NCI-H446 treated with DMSO at 0.1 percent for 48 hours (cell line): ENCODE results near the gene PPP3R1.

Experiments
- DNase-seq: peaks from one replicate; lab custom pipeline; 2025; lab: John Stamatoyannopoulos, UW

PPP3R1 gene

DNA sequence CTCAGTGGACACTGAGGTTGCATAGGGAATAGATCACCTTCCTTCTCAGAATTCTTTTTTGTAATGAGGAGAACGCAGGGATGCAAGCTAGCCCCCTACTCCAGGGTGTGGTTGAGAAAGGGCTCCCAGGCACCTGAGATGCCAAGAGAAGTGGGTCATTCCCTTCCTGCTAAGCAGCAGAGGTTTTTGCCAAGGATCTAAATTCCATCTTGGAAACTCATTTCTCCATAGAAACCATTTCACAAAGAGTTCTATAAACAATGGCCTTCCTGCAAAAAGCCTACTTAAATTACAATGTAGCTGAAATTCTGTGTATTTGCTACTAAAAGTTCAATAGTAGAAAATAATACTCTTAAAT is 3.7 kb upstream of the PPP3R1 start:
- DNase-seq = no peak

GRCh38 chr2:68253219-68254068 is 1.1 kb upstream of the PPP3R1 start:
- DNase-seq = no peak

- DNase-seq = no peak
Observed at GRCh38 chr2:68251855-68252399, 405 bp downstream of the PPP3R1 start.

GRCh38 chr2:68251187-68251854 is 1.0 kb downstream of the PPP3R1 start:
- peak; percentile 65 for DNase-seq

DNA sequence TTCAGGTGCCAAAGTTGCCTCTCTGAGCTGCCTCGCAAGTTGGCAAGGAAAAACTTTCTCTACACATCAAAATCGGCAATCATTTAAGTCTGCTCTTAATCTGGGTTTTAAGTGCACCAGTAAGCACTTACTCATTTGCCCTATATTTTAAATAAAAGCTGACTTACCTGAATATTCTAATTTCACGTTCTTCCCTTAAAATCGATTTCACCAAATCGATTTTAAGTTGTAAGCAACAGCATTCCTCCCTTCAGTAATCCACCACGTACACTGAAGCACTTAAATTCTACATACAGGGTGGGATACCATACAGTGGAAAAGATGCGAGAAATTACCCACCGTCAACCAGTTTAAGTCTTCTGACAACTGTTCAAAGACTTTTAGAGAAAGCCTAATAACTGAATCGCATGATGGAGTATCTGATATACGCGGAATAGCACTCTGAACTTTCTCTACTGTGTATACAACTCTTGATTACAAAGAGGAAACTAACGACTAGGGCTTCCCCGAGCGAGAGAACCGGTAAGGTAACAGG is 1.6 kb downstream of the PPP3R1 start:
- no peak for DNase-seq

DNA sequence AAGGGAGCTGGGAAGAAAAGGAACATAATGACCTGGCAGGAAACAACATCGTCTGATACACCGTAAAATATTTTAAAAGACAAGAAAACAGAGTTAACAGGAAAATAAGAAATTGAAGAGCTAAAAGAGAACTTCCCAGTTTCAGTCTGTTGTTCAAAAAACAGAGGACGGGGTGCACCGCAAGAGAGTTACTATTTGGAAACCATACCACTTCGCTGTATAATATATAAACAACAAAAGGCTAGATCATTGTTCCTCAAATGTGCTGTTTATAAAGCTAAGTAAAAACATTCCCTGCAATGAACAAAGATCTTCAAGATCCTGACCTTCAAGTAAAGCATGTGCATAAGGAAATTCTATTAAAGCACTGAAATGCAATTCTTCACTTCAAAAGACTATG is 2.1 kb downstream of the PPP3R1 start:
- DNase-seq = no peak

GRCh38 chr2:68248806-68249205 is 3.5 kb downstream of the PPP3R1 start:
- DNase-seq = no peak

DNA sequence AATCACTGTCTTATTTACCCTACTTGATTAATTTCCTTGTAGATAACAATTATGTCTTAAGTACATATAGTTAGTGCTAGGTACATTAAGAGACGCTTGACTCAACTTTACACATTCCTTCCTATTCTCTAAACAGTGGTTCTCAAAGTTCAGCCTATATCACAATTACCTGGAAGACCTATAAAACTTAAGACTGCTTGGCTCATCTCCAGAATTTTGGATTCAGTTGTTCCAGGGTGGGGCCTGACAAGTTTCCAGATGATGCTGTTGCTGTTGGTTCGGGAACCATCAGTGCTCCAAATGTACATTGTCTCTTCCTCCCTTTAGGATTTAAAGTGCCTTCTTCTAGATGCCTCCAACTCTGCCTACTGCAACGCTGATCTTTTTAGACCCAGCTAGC is 4.0 kb downstream of the PPP3R1 start:
- DNase-seq = no peak

DNA sequence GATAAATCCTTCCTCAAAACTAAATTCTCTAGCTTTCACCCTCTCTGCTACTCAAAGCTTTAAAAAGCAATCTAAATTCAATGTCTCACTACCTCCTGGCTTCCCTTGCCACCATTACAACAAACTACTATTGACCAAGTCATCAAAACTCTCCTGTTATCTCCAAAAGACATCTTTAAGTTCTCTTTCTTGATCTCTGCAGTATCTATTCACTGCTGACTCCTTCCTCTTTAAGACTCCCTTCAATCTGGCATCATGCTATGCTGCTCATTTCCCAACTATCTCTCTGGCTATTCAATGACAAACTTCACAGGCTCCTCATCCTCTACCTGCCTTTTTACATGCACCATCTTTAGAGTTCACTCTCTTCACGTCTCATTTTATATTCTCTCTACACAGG is 5.9 kb downstream of the PPP3R1 start:
- no peak for DNase-seq

GRCh38 chr2:68245672-68246071 is 6.7 kb downstream of the PPP3R1 start:
- no peak for DNase-seq

DNA sequence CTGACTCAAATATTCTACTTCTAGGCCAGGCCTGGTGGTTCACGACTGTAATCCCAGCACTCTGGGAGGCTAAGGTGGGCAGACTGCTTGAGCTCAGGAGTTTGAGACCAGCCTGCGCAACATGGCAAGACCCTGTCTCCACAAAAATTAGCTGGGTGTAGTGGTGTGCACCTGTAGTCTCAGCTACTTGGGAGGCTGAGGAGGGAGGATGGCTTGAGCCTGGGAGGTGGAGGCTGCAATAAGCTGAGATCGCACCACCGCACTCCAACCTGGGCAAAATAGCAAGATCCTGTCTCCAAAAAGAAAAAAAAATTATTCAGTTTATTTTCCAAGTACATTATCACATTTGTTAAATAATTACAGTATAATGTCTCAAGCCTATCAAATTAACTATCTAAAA is 7.3 kb downstream of the PPP3R1 start:
- no peak for DNase-seq

DNA sequence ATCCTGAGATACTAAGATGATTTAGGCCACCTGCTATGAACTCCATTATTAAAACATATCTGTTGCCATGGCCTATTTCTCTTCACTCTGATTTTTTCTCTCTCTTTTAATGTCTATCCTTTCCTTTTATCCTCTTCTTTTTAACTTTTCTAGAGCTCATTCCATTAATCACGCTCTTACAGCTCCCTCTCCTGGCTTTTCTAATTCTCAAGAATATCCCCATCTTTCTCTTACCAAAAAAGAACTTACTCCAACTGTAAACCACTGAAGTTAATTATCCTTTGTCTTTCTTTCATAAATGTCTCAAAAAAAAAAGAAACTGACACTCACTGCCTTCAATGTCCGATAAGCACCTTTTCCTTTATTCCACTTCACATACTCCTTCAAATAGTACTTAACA is 7.9 kb downstream of the PPP3R1 start:
- DNase-seq = no peak

DNA sequence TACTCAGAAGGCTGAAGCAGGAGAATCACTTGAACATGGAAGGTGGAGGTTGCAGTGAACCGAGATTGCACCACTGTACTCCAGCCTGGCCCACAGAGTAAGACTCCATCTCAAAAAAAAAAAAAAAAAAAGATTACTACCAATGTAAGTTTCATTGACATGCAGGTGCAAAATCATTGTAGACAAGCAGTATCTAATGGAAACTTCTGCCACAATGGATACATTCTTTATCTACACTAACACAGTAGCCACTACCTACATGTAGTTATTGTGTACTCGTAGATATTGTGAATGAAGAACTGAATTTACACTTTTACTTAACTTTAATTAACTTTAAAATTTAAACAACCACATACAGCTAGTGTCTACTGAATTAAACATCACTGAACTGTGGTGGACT is 10.6 kb downstream of the PPP3R1 start:
- no peak for DNase-seq

DNA sequence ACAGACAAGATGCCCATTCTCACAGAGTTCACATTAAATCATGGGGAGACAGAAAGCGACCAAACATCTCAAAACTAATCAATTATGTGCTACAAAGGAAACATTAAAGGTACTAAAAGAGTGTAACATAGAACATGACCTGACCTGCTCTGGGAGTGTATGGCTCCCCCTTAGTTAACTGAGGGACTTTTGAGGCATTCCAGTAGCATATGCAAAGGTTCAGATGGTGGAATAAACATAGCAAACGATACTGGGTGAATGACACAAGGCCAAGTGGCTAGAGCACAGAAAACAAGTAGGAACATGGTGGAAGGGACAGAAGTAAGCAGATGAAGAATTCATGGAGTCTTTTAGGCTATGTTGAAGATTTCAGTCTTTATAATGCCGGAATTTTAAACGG is 11.9 kb downstream of the PPP3R1 start:
- DNase-seq = no peak

DNA sequence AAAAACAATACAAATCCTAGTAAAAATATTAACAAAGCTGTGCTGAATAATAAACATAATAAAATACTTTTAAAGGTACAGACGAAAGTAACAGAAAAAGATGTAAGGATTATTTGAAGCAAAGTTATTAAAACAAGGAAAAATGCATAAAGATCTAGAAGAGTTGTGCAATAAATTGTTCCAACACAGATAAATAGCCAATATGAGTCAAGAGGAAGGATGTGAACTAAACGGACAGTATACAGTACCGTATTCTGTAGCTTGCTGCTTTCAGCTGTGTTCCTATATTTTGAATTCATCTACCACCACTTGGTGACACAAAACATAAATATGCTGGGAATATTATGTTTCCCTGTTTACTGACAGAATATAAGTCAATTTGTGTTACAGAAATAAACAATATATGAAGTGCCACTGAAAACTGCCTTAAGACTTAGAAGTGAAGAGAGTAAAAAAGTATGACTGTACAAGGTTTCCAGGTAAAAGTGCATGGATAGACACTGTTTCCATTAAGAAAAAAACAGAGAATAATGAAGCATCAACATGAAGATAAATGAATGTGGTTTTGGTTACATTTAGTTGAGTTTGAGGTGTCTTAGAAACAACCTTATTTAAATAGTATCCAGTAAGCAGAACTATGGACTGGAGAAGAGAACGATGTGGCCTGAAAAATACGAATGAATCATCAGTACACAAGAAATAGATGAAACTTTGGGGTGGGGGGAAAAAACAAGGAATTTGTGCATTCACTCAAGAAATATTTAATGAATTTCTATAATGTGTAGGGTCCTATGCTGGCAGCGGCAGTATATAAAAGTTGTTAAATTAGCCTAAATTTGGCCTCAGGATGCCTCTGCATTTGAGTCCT is 13.1 kb downstream of the PPP3R1 start:
- DNase-seq = no peak

GRCh38 chr2:68237976-68238580 is 14.3 kb downstream of the PPP3R1 start:
- no peak for DNase-seq

DNA sequence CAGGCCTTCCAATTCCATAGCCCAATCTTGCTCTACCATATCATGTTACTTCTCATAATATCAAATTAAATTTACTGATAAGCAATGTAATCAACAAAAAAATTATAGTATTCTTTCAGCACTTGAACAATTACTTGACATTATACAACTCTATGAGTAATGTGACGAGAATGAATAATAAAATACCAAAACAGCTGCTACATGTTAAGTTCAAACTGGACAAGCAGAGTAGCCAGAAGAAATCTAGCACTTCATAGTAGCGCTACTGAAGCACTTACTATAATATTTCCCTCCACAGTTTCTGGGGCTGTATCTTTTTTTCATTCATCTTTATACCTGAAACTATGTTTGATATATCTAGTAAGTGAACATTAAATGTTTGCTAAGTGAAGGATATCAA is 14.9 kb downstream of the PPP3R1 start:
- DNase-seq = no peak

DNA sequence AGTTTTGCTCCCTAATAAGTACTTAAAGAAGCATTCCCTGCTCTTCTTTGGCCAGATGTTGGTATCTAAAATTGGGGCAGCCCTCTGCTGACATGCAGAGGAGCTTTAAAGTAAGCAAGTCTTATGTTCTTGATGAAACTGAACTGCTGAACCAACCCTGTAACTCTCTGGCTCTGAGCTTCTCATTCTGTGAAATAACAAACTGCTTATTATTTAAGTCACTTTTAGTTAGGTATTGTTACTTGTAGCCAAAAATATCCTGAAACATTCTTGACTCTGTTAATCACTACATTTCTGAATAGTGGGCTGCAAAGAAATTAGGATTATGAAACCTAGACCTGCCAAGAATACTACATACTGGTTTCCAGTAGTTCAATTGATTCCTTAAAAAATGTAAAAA is 15.5 kb downstream of the PPP3R1 start:
- no peak for DNase-seq

DNA sequence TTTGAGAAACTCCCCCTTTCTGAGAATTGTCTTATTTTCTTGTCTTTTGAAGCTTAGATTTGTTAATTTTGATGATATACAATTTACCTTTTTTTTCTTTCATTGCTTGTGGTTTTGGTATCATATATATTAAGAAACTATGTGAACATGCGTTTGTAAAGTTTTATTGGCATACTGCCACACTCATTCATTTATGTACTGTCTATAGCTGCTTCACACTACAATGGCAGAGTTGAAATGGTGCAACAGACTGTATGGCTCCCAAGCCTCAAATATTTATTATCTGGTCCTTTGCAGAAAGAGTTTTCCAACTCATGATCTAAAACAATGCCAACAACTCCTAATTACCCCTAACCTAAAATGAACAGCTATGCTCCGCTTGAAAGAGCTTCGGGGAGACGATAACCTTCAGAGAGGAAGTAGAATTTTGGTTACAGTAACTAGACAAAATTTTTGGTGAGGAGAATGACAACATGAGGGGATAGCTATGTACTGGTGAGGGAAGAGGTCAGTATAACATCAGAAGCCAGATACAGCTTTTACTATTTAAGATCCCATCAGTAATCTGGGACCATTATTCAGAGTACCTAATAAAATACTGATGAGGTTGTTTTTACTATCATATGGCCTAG is 16.1 kb downstream of the PPP3R1 start:
- DNase-seq = no peak

GRCh38 chr2:68235090-68235489 is 17.2 kb downstream of the PPP3R1 start:
- no peak for DNase-seq

- no peak for DNase-seq
Observed at GRCh38 chr2:68234405-68234804, 17.9 kb downstream of the PPP3R1 start.

- no peak for DNase-seq
Observed at GRCh38 chr2:68231061-68231372, 21.3 kb downstream of the PPP3R1 start.
